Muscle of back (tissue), 11 donors: ENCODE data around the gene KIF1A. TPM values are rescaled to one million over a fixed set of nuclear protein-coding genes. Genes with fewer than 3 reads are reported as not detected.
A peak's percentile ranks its signal among the peaks of the same experiment; 100 is the strongest.
"Not testable (repeated sequence)": the region's sequence is repeated elsewhere in the genome, so short reads cannot be mapped to it uniquely, and the experiment has no call there.

ENCODE experiments used
- DNase-seq, 3 donors: peaks; one replicate each; pipeline versions ENCODE4 v3.0.0 to v3.0.0-alpha.2; 2013
- polyA plus RNA-seq, 10 donors: library from polyadenylated mRNA; unstranded; fragments of 120-200 nt; gene quantifications; one replicate each; pipeline ENCODE4 v1.2.1, GENCODE V29; 2013; ENCODE audit not compliant: insufficient read length in 10 of 10

KIF1A gene
- polyA plus RNA-seq, 10 donors: 2.2 to 6.0 (median 4.6) TPM

DNA sequence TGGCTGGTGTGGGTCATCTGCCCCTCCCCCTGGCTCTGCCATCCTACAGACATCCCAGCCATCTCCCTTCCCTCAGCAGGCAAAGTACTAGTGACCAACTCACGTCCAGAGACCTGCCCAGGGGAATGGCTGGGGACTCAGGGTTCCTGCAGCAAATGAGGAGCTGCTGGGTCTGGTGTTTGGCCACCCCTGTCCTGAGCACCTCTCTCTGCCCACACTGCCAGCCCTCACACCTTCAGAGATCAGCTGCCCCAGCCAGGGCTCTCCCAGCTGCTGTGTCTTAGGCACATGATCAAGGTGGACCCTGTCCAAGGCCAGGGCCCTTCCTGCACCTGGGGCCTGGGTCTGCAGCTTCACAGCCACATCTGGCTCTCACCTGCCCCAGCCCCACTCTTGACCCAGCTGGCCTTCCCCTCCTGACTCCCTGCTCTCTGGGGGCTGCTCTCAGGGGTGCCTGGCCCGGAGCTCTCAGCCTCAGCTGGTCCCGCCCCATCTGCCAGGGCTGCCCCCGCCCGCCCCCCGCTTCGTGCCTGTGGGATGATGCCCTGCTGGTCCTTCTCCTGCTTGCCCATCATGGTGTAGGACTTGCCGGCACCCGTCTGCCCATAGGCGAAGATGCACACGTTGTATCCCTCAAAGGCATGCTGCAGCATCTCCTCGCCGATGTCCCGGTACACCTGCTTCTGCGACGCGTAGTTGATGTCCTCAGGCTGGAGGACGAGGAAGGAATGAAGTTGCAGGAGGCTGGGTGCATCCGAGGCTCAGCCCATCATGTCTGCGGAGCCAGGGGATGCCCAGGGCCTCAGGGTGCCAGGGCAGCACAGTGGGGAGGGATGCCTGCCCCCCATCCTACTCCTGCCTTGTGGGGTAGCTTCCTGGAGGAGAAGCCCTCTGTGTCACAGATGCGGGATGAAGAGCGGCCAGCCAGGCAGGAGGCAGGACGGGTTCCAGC, 32.2 kb downstream of the KIF1A start:
- DNase-seq: no peak

DNA sequence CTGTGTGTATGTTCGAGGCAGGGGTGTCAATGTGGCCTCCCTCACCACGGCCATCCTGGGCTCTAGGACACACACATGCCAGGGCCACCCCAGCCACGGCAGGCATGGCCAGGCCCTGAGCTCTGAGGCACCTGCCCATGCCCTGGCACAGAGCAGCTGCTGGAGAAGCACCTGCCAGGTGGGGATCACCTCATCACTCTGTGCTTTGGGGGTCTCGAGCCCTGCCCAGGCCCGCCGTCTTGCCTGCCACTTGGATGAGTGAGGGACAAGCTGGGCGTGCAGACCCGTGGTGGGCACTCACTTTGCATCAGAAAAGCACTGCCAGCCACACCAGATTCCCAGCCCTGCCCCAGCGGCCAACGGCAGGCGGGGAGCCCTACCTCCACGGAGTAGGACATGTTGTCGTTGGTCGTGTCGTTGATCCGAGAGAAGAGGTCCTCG, 33.1 kb downstream of the KIF1A start:
- no peak for DNase-seq

DNA sequence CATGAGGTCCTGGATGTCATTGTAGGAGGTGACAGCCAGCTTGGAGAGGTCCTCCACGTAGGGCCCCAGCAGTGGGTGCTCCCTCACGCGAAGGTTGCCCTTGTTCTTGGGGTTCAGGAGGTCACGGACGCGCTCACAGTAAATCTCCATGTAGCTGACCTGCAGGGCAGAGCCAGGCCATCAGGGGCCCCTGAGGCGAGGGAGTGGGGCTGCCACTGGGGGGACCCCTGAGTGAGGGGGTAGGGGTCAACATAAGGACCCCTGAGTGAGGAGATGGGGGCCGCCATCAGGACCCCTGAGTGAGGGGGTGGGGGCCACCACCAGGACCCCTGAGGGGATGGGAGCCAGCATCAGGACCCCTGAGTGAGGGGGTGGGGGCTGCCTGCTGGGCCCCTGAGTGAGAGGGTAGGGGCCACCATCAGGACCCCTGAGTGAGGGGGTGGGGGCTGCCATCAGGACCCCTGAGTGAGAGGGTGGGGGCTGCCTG, 33.6 kb downstream of the KIF1A start:
- no peak for DNase-seq

DNA sequence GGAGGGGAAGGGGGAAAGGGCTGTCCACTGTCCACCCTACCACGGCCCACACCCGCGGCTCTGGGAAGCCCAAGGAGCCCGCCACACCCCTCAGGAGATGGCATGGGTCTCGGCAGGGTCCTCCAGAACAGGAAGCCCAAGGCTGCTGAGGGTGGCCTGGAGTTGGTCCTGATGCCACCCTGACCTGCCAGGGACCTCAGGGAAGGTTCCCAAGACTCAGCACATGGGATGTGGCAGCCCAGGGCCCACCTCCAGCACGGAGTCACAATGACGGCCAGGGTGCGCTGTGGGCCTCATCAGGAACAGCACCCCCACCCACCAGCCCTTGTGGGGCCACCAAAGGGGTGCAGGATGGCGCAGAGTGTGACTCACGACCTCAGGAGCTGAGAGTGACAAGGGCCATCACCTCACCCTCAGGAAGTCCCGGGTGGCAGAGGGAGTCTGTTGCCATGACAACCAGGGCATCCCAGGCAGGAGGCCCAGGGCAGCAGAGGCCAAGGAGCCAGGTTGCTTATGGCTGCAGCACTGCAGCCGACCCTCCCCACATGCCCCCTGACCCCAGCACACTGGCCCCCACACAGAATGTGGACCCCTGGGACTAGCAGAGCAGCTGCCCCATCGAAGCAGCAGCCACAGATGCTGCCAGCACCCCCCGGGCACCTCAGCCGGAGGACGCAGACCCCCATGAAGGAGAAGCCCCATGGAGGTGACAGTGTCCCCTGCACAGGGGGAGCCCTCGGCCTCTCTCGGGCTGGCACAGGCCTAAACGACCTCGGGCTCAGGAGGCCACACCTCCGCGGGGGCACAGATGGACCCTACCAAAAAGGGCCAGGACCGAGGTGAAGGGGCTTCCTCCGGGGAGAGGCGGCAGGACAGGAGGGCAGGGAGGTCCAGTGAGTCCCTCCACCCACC, 34.3 kb downstream of the KIF1A start:
- DNase-seq: no peak

DNA sequence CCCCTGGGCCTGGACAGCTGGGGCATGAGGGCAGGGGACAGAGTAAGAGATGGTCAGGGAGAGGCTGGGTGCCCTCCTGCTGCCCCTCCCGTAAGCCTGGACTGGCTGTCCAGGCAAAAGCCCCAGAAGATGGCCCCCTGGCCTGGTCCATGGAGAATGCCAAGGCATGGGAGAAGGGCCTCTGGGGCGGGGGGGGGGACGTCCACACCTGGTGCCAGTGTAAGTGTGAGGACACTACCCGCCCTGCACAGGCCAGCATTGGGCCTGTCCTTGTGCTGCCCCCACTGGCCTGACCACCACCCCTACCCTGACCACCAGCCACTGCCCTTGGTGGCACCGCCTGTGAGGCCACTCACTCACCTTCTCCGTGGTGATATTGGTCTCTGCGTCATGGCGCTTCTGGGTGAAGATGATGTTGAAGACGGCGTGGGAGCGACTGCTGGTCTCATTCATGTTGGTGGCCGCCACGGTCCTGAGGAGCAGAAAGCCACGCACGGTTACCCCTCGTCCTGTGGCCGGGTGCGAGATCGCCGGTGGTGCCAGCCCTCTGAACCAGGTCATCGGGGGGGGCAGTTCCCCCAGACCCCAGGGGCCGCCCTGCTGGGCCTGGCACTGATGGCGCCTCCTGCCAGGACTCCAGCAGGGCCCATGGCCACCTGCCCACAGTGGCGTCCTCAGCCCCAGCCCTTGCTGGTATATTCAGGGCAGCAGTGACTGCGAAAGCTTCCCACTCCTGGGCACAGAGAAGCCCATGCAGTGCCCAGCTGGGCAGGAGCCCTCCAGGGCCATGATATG, 35.2 kb downstream of the KIF1A start:
- DNase-seq: no peak

DNA sequence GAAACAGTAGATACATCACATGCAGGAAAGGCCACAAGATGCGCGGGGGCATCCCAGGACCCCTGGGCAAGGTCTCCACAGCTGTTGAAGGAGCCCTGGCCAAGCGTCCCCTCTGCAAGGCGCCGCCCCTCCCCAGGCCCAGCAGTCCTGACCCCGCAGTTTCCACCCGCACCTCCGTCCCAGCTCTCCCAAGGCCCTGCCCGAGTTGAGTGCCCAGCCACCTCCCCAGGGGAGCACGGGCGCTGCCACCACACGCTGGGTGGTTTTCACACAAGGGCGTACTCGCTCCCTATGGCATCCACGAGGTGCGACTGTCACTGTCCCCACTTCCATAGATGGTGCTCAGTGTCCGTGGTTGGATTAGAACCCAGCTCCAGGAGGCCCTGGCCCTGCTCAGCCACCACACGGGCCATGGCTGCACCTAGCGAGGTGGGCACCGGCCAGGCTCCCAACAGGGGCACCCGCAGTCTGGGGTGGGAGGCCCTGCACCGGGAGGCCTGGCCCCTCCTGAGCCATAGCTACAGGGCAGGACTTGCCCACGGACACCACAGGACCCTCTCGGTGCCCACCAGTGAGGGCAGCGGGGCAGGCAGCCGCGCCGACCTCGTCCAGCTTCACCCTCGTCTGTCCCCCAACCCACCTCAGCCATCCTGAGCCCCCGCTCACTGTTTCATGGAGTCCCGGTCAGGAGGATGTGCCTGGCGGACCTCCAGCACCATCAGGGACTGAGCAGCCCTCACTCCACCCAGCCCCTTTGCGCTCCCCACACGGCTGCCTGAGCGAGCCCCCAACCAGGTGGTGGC, 36.0 kb downstream of the KIF1A start:
- DNase-seq: no peak

DNA sequence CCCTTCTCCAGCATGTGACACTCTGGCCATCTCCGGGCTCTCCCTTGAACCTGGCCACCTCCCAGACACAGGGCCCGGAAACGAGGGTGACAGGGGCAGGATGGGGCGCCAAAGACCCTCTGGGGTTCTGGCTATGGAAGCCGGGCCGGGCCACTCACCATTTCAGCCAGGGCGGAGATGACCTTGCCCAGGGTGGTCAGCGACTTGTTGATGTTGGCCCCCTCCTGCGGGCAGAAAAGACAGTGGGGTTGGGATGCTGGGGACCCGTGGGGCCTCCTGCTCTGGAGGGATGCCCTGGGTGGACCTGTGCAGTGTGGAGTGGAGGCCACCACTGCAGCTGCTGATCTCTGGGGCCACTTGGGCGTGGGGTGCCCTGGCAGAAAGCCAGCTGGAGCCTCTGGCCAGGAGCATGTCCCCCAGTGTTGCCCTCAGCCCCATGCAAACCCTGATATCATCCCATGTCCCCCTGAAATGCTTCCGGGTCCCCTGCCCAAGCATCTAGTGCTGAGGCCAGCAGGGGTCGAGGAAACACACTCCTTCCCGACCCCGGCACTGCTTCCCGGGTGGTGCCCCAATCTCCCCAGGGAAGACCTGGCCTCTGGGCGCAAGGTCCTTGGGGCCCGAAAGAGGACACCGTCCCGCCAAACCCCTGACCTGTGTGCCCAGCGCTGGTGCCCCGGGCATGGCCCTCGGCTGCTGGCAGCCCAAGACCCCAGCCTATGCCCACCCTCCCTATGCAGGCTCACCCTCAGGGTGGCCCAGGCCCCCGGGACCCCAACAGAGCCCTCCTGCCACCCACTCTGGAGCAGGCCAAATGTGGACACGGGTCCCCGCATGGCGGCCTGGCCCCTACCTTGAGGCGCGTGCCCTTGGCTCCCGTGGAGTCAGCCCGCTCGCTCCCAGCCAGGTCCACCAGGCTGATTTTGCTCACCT, 36.9 kb downstream of the KIF1A start:
- DNase-seq: no peak

DNA sequence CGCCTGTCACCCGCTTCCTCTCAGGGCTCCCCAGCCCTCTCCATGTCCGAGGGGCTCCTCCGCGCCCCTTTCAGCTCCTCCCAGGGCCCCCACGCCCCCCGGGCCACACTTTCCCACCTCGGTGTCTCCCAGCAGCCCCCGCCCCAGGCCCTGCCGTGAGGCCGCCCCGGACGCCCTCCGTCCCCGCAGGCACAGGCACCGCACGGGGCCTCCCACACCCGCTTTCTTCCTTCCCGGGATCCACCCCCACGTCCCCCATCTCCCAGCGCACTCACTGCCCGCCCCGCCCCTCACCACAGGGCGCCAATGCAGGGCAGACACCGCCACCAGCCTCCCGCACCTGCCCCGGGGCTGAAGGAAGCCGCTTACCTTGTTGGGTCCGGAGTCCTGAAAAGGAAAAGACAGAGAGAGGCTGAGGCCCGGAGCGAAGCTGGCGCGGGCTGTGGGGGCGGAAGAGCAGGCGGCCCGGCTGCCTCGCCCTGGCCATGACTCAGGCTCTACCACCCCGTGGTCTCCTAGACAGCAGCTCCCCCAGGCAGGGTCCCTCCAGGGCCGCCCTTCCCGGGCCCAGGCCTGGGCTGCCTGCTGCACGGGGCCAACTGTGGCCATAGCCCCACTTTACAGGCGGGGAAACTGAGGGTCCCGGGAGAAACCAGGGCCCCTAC, 37.7 kb downstream of the KIF1A start:
- no peak for DNase-seq

DNA sequence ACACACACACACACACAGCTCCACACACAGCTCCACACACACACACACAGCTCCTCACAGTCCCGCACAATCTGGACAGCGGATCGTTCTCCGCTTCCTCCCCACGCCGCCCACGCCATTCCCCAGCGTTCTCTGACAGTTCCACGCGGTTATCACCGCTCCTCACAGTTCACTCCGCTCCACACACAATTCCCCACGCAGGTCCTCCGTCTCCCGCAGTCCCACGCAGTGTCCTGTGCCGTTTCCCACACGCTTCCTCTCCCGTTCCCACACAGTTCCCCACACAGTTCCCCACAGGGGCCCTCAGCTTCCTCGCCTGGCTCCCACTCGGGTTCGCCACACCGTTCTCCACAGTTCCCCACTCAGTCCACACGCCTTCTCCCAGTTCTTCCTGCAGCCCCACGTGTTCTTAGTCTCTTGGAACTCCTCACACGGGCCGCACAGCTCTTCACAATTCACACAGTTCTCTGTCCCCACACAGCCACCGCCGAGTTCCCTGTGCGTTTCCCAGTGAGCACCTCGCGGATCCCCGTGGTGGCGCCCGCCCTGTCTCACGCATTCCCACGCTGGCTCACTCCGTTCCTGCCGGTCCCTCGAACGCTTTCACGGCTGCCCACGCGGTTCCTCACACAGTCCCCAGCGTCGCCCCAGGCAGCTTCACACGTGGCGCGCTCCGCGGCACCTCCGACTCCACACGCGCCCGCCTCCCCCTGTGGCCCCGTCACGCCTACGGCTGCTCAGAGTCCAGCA, 38.4 kb downstream of the KIF1A start:
- no peak for DNase-seq

DNA sequence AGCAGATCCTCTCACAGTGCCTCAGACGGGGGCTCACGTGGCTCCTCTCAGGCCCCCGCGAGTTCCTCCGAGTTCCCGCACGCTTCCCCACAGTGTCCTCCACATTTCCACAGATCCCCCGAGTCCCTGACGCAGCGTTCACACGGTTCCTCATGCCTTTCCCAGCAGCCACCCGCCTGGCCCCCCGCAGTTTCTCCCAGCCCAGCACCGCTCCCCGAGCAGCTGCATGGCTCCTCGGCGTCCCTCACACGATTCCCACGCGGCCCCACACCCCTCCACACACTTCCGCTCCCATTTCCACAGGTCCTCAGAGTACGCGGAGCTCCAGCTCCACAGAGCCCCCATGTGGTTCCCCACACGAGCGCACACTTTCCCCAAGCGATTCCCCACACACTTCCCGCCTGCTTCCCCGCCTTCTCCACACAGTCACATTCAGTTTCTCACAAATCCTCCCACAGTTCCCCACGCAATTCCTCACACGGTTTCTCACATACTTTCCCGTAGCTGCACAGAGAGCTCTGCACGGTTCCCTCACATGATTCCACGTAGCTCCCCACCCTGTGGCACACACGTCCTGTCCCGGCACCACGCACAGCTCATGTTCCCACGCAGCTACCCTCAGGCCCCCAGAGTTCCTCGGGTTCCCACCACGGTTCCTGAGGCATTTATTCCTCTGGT, 39.9 kb downstream of the KIF1A start:
- peak in 1 of 3 donors; percentile 54 for DNase-seq

DNA sequence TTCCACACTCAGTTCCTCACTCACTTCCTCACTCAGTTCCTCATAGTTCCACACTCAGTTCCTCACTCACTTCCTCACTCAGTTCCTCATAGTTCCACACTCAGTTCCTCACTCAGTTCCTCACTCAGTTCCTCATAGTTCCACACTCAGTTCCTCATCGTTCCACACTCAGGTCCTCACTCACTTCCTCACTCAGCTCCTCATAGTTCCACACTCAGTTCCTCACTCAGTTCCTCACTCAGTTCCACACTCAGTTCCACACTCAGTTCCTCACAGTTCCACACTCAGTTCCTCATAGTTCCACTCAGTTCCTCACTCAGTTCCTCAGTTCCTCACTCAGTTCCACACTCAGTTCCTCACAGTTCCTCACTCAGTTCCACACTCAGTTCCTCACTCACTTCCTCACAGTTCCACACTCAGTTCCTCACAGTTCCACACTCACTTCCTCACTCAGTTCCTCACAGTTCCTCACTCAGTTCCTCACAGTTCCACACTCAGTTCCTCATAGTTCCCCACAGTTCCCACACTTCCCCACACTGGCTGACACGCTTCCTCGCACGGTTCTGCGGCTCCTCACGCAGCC, 40.7 kb downstream of the KIF1A start:
- not testable (repeated sequence) for DNase-seq

DNA sequence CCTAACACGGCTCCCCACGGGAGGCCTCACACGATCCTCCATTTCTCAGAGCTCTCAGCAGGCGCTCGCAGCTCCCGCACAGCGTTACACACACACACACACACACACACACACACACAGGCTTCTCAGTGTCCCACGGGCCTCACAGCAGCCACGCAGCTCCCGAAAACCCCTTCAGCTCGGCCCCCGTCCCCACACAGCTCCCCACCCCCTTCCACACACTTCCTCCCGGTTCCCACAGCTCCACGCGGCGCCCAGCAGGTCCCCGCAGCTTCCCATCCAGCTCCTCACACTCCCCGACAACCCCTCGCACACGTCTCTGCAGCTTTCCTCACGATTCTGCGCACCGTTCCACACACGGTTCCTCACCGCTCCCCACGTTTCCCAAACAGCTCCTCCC, 41.6 kb downstream of the KIF1A start:
- DNase-seq: no peak

DNA sequence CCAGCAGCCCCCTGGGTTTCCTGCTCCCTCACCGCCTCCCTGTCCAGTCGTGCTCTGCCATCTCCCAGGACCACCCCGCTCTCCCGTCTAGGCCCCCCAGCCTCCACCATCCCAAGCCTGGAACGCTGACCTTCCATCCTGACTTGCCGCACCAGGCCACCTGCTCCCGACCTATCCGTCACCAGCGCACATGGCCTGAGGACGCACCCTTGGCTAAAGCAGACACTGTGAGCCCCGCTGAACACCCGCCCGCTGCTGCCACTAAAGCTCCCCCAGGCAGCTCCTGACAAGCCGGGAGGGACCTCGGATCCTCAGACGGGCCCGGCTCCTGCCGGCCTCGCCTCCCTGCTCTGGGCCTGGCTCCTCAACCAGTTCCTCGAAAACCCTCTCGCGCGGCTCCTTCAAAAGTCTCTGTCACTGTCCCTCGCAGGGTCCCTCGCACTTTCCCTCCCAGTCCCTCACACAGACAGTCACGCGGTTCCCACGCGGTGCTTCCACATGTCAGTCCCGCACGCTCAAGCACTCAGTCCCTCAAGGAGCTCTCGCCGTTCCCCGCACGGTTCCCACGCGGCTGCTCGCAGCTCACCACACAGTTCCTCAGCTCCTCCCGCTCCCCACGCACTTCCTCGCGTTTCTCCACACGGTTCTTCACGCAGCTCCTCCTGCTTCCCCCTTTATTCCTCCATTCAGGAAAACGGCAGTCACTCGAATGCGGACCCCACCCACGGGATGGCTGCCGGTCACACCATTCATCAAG, 42.4 kb downstream of the KIF1A start:
- no peak for DNase-seq

DNA sequence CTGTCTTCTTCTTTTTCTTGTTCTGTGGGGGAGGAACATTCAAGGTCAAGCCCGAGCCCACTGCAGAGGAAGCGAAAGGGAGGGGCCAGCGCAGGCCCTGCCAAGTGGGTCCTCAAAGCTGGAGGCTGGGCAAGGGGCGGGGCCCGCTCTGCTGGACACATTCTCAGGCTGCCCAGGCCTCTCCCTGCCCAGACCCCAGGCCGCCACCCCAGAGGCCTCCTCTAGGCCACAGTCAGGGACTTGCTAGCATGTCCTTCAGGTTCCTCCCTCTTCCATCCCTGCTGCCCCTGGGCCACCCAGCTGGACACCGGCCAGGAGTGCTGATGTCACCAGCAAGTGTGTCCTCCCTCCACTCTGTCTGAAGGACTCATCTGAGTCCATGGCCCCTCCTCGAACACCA, 44.1 kb downstream of the KIF1A start:
- DNase-seq: peak in 1 of 3 donors; percentile 41

DNA sequence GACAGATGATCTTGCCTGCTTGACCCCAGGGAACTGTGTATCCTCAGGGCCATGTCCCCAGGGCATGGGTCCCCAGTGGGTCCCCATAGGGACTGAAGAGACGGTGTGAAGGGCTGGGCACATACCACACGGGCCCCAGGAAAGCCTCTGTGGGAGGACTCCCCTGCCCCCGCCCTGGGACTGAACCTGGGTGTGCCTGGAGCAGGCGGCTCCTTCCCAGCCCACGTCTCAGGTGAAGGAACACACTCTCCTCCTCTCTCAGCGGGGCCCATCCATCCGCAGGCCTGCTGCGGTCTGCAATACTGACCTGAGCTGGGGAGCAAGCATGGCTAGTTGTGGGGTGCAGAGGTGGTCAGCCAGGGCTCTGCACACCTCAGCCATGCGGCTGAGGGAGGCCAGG, 45.2 kb downstream of the KIF1A start:
- no peak for DNase-seq

DNA sequence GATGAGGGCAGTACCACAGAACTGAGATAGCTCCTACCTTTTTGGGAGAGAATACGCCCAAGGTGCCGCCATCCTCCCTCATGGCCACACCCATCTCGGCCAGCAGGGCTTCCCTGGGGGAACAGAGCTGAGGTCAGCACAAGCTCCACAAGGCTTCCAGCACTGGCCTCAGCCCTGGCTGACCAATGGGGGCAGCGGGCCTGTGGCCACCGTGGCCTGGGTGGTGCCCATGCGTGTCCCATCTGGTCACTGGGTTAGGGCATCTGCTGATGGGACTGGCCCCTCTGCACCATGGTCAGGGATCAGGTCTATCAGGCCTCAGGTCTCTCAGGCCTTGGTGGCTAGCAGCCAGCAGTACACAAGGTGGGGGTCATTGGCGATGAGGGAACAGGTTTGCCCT, 50.9 kb downstream of the KIF1A start:
- no peak for DNase-seq
